OCI-M1 (cell line): Measurements from ENCODE around the gene SAA4.
"Not testable (repeated sequence)": the region's sequence is repeated elsewhere in the genome, so short reads cannot be mapped to it uniquely, and the experiment has no call there.

Experiments
- DNase-seq: peaks from one replicate; lab custom pipeline; 2025; lab: John Stamatoyannopoulos, UW

SAA4 gene

GRCh38 chr11:18189476-18190245, 46.9 kb downstream of the SAA4 start:
- DNase-seq, result not testable (repeated sequence)

- no peak for DNase-seq
Measured at GRCh38 chr11:18188796-18189195, 47.8 kb downstream of the SAA4 start.
